Measurements from ENCODE around the gene STOML1.

STOML1 gene

DNA sequence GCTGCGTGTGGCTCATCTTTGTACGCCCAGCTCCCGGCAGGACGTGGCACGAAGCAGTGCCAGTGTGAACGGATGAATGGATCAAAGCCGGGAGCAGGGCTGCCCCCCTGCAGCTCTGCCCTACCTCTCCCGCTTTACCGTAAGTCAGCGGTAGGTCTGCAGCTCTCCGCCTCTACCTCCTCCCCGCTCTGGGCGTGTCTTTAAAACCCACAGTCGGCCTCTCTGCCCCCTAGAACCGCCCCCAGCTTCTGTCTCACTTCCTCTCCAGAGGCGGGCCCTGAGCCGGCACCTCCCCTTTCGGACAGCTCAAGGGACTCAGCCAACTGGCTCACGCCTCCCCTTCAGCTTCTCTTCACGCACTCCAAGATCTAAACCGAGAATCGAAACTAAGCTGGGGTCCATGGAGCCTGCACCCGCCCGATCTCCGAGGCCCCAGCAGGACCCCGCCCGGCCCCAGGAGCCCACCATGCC is 2.4 kb upstream of the STOML1 start, which contains the start of gene PML:
TSS of gene PML (plus strand) at position 304 of the 471 bp plus-strand sequence. CDS start at position 401, 97 bp downstream.
- H3K79me2 ChIP-seq (ENCODE audit: insufficient read depth, low read length) = peaks cover 49% of the 10 kb centered on the region
- H3K4me1 ChIP-seq (ENCODE audit: insufficient read depth, low read length, poor library complexity, severe bottlenecking) = peaks cover 56% of the 10 kb centered on the region
- peaks cover 37% of the 10 kb centered on the region for H4K20me1 ChIP-seq (ENCODE audit: insufficient read depth, low read length, poor library complexity, severe bottlenecking)
- H3K9me2 ChIP-seq (replicated peaks; ENCODE audit: low read depth, low read length) = no peaks in the 10 kb centered on the region
- peak within 1 kb of the TSS; percentile 25; the same call in 1 of the 2 replicates for H2AFZ ChIP-seq (ENCODE audit: low read length)
- peak within 1 kb of the TSS; percentile 98 for H3K9ac ChIP-seq (ENCODE audit: low read depth, low read length, poor library complexity, severe bottlenecking)
- H3F3A ChIP-seq (ENCODE audit: low read depth) = peaks cover 4% of the 10 kb centered on the region; the same call in 1 of the 2 replicates
- H3K36me3 ChIP-seq (ENCODE audit: insufficient read depth, low read length) = peaks cover 10% of the 10 kb centered on the region; the same call in 1 of the 2 replicates
- H3K27me3 ChIP-seq (ENCODE audit: insufficient read depth, low read length, poor library complexity, severe bottlenecking) = peaks cover 4% of the 10 kb centered on the region
- peak within 1 kb of the TSS; percentile 96 for H3K4me2 ChIP-seq (ENCODE audit: low read depth, low read length, poor library complexity, severe bottlenecking)
- H3K9me3 ChIP-seq (ENCODE audit: insufficient read depth, low read depth, low read length) = no peaks in the 10 kb centered on the region
- TF ChIP-seq, protein P1, sequence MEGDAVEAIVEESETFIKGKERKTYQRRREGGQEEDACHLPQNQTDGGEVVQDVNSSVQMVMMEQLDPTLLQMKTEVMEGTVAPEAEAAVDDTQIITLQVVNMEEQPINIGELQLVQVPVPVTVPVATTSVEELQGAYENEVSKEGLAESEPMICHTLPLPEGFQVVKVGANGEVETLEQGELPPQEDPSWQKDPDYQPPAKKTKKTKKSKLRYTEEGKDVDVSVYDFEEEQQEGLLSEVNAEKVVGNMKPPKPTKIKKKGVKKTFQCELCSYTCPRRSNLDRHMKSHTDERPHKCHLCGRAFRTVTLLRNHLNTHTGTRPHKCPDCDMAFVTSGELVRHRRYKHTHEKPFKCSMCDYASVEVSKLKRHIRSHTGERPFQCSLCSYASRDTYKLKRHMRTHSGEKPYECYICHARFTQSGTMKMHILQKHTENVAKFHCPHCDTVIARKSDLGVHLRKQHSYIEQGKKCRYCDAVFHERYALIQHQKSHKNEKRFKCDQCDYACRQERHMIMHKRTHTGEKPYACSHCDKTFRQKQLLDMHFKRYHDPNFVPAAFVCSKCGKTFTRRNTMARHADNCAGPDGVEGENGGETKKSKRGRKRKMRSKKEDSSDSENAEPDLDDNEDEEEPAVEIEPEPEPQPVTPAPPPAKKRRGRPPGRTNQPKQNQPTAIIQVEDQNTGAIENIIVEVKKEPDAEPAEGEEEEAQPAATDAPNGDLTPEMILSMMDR (conservative IDR thresholded peaks at IDR 0.05; ENCODE audit: low read length) = no peak
- no peak for TF ChIP-seq EZH2phosphoT487 (IDR thresholded peaks at IDR 0.05; ENCODE audit: borderline replicate concordance)
- H3K4me3 ChIP-seq (ENCODE audit: low read length, poor library complexity, severe bottlenecking) = peak within 1 kb of the TSS; percentile 90

DNA sequence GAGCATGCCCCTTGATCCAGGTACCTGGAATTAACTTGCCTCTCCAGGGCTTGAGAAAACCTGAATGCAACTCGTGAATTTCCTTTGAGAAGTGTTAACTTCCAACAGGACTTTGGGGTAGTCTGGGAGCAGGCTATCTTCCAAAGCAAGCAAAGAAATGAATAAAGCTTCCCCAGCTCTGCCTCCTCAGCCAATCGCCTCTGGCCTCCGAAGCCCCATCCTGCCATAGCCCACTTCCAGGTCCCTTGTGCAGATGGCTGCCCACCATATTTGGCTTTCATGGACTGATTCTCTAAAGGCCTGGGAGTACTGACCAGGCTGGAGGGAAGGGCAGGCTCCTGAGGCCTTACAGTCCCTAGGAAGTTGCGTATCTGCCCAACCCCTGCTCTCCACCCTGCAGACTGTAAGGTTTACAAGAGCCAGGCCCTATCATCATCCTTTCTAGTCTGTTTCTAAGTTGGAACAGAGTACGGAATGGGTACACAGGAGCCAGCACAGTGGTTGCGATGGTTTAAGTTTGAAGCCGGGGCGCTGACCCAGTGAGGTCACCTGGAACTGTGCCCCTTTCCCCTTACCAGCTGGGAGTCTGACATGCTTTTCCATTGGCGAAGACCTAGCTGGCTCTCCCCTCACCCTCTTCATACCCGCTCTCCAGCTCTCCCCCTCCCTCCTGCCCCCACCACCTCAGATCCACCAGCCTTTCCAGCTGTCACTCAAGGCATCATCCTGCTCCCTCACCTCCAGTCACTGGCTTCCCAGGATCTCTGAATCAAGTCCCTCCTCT is 1.3 kb upstream of the STOML1 start:
- Histone ChIP-seq H3K27me3 (ENCODE audit: insufficient read depth, low read length, poor library complexity, severe bottlenecking) (peaks cover 4% of the 10 kb centered on the region), H3K79me2 (ENCODE audit: insufficient read depth, low read length) (peaks cover 38% of the 10 kb centered on the region), H3K36me3 (ENCODE audit: insufficient read depth, low read length) (peaks cover 3% of the 10 kb centered on the region; the same call in 1 of the 2 replicates), H3F3A (ENCODE audit: low read depth) (0 out of 2 replicates have a peak, but pooled peaks cover 4% of the 10 kb centered on the region), H3K9me3 (ENCODE audit: insufficient read depth, low read depth, low read length) (no peaks in the 10 kb centered on the region), H4K20me1 (ENCODE audit: insufficient read depth, low read length, poor library complexity, severe bottlenecking) (peaks cover 29% of the 10 kb centered on the region), H3K4me3 (ENCODE audit: low read length, poor library complexity, severe bottlenecking) (peak overlapping the region; percentile 90), H3K4me2 (ENCODE audit: low read depth, low read length, poor library complexity, severe bottlenecking) (peak overlapping the region; percentile 96), H3K9ac (ENCODE audit: low read depth, low read length, poor library complexity, severe bottlenecking) (peak overlapping the region; percentile 98), H2AFZ (ENCODE audit: low read length) (no peak overlapping the region), H3K4me1 (ENCODE audit: insufficient read depth, low read length, poor library complexity, severe bottlenecking) (peaks cover 45% of the 10 kb centered on the region), H3K9me2 (replicated peaks; ENCODE audit: low read depth, low read length) (no peaks in the 10 kb centered on the region)
- TF ChIP-seq, protein P1 (conservative IDR thresholded peaks at IDR 0.05; ENCODE audit: low read length) = no peak
- TF ChIP-seq EZH2phosphoT487 (IDR thresholded peaks at IDR 0.05; ENCODE audit: borderline replicate concordance) = no peak

DNA sequence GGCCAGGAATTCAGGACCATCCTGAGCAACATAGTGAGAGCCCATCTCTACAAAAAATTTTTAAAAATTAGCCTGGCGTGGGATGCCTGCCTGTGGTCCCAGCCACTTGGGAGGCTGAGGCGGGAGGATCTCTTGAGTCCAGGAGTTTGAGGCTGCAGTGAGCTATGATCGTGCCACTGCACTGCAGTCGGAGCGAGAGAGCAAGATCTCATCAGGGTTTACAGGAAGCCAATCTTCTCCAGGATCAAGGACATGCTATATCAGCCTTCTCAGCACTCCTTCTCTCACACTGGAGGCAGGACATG is 451 bp upstream of the STOML1 start:
- peaks cover 4% of the 10 kb centered on the region for H3K27me3 ChIP-seq (ENCODE audit: insufficient read depth, low read length, poor library complexity, severe bottlenecking)
- TF ChIP-seq EZH2phosphoT487 (IDR thresholded peaks at IDR 0.05; ENCODE audit: borderline replicate concordance) = no peak
- TF ChIP-seq, protein P1 (conservative IDR thresholded peaks at IDR 0.05; ENCODE audit: low read length) = no peak
- peak overlapping the region; percentile 49 for H2AFZ ChIP-seq (ENCODE audit: low read length)
- no peaks in the 10 kb centered on the region for H3K9me2 ChIP-seq (replicated peaks; ENCODE audit: low read depth, low read length)
- no peaks in the 10 kb centered on the region for H3K36me3 ChIP-seq (ENCODE audit: insufficient read depth, low read length)
- peak overlapping the region; percentile 86 for H3K4me3 ChIP-seq (ENCODE audit: low read length, poor library complexity, severe bottlenecking)
- 0 out of 2 replicates have a peak, but pooled peaks cover 4% of the 10 kb centered on the region for H3F3A ChIP-seq (ENCODE audit: low read depth)
- peaks cover 37% of the 10 kb centered on the region for H3K4me1 ChIP-seq (ENCODE audit: insufficient read depth, low read length, poor library complexity, severe bottlenecking)
- H3K79me2 ChIP-seq (ENCODE audit: insufficient read depth, low read length) = peaks cover 30% of the 10 kb centered on the region
- peak overlapping the region; percentile 96 for H3K4me2 ChIP-seq (ENCODE audit: low read depth, low read length, poor library complexity, severe bottlenecking)
- no peaks in the 10 kb centered on the region for H3K9me3 ChIP-seq (ENCODE audit: insufficient read depth, low read depth, low read length)
- H3K9ac ChIP-seq (ENCODE audit: low read depth, low read length, poor library complexity, severe bottlenecking) = peak overlapping the region; percentile 98
- peaks cover 21% of the 10 kb centered on the region for H4K20me1 ChIP-seq (ENCODE audit: insufficient read depth, low read length, poor library complexity, severe bottlenecking)
